ENCODE data around the gene USP47.
A peak's percentile ranks its signal among the peaks of the same experiment; 100 is the strongest.

The USP47 gene

DNA sequence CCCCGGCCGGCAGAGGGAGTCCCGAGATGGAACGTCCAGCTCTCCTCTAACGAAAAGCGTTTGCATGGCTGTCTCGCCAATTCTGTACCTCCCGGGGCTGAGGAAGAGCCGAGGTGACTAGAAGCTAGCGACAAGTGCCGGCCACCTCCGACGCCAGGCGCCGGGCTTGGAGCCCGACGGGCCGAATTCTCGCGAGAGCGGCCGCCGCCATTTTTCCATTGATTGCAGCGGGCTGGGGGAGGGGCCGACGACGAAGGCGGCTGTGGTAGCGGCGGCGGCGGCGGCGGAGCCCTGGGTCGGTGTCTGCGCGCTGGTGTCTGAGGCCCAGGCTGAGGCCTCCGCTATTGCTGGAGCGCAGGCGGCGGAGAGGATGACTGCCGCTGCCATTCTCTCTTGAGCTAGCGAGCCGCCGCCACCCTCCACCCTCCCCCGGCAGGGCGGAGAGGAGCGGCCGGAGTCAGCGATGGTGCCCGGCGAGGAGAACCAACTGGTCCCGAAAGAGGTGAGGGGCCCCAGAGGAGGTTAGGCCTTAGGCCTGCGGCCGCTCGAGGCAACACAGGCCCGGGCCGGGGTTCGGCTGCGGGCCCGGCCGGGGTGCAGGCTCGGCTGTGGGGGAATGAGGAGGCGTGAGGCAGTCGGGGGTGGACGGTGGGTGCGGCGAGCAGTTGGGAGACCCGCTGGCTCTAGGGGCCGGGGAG is at the start of gene USP47:
Gene USP47 (plus strand): TSS at position 250 of the 698 bp plus-strand sequence. CDS start 214 bp downstream, at position 464.
- peak; percentile 96 for DNase-seq

DNA sequence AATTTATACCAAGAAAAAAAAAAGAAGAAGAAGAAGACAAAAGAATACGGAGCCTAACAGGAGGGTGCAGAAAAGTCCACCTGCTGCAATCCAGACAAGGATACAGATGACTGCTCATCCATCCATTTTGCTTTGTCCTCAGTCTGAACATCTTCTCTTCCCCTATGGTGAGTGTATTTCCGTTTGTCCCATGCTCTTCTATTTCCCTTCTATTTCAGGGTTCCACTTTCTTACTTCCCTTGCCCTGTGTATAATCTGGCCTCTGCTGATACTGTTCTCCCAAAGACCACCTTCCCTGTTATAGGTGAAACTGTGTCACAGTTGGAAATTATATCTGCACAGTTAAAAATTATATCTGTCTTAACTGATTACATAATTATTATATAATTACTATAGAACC is 48.7 kb upstream of the USP47 start:
- no peak for DNase-seq

DNA sequence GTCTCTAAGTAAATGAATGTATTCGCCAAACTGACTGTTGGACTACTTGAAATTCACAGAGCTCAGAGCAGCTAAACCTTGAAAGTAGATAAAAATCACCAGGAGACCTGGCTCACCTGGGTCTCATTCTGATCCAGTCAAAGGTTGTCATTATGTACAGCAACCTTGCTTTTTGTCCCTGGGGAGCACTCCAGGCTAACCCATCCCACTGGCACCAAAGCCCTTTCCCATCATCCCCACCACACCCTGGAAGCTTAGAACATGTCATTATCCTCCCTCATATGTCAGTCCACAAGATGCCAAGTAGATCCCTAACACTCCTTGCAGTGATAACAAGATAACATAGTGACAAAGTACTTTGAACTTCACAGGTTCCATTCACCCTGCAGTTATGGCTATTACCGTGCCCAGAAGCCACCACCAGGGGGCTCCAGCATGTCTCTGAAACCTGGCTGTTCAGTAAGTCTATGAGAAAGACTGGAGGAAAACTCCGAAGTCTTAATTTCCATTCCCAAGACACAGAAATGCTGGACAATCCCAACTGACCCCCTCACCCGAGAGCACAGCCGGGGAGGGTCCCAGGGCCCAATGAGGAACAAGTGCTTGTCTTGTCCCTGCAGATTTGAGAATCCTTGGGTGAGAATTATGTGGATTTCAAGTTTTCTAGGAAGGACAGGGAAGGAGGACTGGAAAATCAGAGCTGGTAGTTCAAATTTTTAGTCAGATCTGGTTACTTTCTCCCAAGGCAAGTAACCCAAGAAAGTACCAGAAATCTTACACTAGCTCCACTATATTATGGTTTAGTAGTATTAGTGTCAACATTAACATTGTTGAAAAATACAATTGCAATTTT is 43.0 kb upstream of the USP47 start:
- DNase-seq, result peak; percentile 71

DNA sequence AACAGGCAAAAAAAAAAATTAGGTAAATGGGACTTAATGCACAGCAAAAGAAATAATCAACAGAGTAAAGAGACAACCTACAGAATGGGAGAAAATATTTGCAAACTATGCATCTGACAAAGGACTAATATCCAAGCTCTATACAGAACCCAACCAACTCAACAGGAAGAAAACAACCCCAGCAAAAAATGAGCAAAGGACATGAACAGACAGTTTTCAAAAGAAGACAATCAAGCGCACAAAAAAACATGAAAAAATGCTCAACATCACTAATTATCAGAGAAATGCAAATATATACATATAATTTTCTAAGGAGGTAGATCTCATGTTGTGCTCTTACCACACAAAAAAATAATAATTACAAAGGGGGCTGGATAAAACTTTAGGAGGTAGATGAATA is 36.5 kb upstream of the USP47 start:
- DNase-seq, result no peak

GRCh38 chr11:11806074-11806473 is 35.7 kb upstream of the USP47 start:
- DNase-seq, result no peak

GRCh38 chr11:11806586-11806985 is 35.2 kb upstream of the USP47 start:
- DNase-seq, result no peak

GRCh38 chr11:11807811-11808782 is 33.7 kb upstream of the USP47 start:
- DNase-seq, result no peak

- DNase-seq, result no peak
Measured at GRCh38 chr11:11808992-11809615, 32.7 kb upstream of the USP47 start.

- peak; percentile 10 for DNase-seq
Measured at GRCh38 chr11:11810764-11811726, 30.7 kb upstream of the USP47 start.

DNA sequence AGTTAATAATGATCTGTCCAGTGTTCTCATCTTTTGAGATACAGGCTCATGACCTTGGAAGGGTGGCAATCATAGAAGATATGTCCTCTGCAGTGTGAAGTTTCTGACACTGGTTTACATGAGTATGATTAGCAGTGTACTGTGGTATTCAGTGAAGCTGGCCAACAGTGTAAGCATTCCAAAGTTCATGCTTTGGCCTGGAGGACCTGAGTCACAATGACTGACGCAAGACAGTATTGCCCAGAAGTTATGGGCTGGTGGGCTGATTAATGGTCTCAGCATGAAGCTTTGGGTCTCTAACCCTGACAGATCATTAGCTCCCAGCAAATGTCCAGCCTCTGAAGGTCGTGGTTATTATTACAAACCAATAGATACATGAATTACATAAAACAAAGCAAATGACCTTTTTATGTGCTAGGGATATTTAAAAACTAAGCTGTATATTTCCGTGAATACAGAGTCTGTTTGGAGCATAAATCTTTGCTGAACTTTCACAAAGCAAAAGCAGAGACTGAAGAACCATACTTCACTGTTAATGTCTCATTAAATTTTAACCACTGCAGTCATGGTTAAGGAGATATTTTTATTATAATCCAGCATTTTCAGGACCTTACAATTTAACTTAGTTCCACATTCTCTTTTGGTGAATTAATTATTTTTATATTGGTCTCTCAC is 28.3 kb upstream of the USP47 start:
- no peak for DNase-seq

DNA sequence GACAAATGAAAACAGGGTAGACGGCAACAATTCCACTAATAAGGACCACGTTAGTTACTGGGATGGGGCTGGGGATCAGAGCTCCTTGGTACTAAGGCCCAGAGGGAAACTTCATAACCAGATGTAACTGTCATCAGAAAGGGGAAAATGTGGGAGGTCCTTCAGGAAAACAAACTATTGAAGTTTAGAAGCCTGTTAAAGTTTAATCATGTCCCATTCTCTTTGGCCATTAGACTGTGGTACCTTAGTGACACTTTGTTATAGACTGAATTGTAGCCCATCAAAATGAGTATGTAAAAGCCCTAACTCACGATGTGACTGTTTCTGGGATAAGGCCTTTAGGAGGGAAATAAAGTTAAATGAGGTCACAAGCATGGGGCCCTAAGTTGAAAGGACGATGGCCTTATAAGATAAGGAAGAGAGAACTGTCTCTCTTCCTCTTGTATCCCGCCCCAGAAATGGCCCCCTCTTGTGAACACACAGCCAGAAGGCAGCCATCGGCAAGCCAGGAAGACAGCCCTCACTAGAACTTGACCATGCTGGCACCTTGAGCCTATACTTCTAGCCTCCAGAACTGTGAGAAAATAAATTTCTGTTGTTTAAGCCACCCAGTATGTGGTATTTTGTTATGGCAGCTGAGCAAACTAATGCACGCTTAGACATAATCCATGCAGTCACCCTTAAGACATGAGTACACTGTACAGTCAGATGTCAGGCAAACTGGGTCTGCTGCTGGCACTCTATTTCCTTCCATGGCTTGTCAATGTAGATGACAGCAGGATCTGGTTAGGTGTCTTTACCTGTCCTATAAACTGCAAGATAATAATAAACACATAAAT is 26.9 kb upstream of the USP47 start:
- no peak for DNase-seq

GRCh38 chr11:11816511-11817314 is 25.1 kb upstream of the USP47 start:
- no peak for DNase-seq

GRCh38 chr11:11817957-11818356 is 23.8 kb upstream of the USP47 start:
- no peak for DNase-seq

DNA sequence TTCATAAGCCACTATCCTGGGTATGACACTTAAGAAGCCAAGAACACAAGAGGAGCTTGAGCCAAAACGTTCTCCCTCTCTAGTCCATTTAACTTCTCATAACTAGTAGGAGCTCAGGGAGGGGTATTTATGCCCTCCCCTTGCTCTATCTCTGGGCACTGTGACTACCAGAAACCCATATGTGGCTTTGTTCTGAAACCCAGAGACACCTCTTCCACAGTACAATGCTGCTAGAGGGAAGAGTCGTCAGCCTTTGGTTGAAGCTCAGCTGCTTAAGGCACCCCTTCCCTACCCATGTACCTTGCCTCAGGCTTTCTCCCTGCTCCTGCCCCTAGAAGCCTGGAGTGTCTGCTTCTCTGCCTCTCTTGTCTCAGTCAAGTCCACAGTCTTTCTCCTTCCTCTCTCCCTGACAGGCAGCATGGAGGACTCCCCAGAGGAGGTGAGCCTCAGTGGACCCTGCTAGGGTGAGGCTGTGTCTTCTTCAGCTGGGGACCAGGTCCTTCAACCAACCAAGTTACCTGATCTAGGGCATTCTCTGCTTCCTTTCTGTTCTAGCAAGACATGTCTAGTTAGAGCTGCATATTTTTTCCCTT is 23.1 kb upstream of the USP47 start:
- no peak for DNase-seq

DNA sequence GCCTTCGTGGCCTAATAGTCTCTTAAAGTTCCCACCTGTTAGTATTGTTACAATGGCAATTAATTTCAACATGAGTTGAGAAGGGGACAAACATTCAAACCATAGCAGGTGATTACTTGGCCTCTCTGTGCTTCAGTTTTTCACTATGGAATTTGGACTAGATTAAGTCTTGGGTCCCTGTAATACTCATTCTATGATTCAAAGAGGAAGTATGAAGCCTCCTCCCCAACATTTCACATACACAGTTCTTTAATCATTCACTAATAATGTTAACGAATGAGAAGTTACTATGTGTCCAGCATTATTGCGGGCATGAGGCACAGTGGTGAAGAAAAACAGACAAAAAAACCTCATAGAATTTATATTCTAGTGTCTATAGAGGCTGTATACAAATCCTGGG is 19.9 kb upstream of the USP47 start:
- no peak for DNase-seq

GRCh38 chr11:11822946-11823345 is 18.8 kb upstream of the USP47 start:
- no peak for DNase-seq

GRCh38 chr11:11826260-11826659 is 15.5 kb upstream of the USP47 start:
- no peak for DNase-seq

GRCh38 chr11:11827272-11827671 is 14.5 kb upstream of the USP47 start:
- DNase-seq, result no peak
